GM18502 (cell line): ENCODE results near the gene CAMTA1.

ENCODE experiments used
- ATAC-seq: cut with Tn5 transposase; IDR thresholded peaks from one replicate; pipeline ENCODE4 v1.9.1; 2021; ENCODE audit warnings: mild to moderate bottlenecking; ENCODE audit not compliant: unreplicated experiment, poor library complexity

CAMTA1 gene

GRCh38 chr1:7614576-7615074, 829.4 kb downstream of the CAMTA1 start:
- ATAC-seq = no peak

DNA sequence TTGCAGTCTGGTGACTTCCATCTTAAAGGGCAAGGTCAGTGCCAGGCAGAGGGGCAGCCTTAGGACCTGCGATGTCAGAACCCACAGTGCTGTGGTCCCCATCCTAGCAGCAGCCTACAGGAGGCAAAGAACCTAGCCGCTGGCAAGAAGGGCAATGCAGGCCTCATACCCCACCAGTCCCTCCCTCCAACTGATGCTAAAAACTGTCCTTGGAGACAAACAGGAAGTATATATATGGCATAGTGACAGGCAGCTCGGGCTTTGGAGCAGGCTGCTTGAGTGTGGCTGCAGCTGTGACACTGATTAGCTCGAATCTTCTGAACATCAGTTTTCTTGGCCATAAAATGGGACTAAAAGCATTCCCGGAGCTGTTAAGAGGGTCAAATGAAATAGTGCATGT, 829.9 kb downstream of the CAMTA1 start:
- ATAC-seq = no peak

DNA sequence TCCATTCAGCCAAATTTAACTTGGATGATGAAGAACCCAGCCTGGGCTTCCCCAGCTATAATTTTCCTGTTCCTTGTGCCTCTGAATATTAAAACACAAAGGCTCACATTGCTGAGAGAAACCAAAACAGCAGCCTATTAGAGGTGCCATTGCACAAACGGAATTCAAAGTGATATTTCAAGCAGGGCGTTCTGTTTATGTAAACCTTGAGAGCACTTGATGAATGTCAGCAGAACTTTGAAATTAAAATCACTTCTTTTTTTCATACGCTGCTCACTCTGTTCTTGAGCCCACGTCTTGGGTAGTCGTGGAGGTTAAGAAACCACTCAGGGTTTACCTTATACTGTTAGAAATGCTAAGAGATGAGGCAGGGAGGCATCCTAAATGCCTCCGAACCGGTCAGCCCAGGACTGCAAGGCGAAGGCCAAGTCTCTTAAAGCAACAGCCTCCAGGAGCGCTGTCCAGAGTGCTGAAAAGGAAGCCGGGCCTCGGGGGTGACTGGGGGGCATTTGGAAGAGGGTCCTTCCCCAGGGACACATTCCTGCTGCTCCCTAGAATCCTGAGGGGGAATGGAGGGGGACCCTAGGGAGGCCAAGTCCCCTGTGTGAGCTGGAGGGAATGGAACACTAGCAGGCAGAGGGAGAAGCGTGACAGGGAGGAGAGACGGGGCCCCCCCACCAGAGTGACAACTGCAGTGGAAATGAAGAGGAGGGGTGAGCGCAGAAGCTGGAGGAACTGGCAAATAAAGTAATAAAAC, 831.0 kb downstream of the CAMTA1 start:
- no peak for ATAC-seq

DNA sequence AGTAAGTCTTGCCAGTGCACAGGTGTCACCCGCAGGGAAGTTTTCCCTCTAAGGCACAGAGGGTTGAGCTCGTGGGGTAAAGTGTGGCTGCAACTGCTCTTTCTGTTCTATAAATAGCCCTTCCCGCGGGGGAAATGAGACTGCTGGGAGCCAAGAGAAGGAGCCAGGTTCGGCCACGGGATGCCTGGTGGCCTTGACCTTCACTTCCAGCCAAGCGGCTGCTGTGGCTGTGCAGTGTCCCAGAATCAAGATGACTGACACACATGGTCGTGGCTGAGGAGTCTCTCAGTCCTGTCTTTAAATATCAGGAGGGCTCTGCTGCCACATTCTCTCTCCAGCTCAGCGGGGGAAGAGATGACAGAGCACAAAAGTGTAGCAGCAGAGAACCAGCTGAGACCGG, 831.7 kb downstream of the CAMTA1 start:
- ATAC-seq = no peak

DNA sequence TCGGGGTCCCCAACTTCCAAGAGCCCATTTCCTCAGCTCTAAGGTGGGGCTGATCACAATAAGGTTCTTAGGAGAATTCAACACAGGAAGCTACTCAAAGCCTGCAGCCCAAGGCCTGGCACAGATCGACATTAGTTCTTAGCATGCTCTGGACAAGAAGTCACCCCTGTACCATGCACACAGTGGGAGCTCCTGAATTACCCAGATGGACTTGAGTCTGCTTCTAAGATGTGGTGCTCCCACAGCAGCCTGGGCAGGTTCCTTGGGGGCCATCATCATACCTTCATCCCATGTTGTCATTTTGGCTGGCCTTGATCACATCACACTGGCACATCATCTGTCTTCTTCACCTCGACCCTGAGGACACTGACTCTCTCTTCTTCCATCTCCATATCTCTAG, 832.6 kb downstream of the CAMTA1 start:
- no peak for ATAC-seq

GRCh38 chr1:7620196-7620595, 834.9 kb downstream of the CAMTA1 start:
- no peak for ATAC-seq

DNA sequence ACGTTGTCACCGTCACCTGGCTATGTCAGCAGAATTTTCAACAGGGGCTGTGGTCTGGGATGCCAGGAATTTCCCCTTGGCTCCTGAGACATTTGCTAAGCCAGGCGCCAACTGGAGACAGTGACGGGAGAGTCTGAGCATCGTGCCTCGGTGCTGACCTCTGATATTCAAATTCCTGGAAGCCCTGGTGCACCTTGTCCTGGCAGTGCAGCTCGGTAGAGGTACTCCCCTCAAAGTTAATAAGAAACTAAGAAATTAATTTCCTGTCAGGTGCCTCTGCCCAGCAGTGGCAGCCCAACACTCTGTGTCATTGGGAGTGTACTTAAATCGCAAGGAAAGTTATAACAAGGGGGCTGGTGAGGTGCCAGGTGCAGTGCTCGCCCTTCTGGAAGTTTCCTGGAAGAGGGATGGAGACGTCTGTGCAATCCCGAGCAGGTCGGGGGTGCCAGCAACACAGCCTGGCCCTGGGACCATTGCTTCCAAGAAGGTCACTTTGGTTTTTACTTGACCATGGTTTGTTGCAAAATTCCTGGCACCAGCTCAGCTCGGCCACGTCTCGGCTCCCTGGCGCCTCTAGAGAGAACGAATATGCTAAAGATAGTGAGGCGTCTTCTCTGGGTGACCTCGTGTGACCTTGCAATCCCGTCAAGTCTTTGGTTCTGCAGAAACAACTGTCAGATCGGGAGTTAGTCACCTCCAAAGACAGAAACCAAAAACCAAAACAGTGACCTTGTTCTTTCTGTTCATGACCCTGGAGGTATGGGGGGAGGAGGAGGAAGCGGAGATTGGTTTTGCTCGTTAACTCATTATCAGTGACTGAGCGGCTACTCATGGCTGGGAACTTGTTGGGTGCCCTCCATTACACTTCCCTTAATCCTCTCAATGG, 836.3 kb downstream of the CAMTA1 start:
- ATAC-seq = no peak

DNA sequence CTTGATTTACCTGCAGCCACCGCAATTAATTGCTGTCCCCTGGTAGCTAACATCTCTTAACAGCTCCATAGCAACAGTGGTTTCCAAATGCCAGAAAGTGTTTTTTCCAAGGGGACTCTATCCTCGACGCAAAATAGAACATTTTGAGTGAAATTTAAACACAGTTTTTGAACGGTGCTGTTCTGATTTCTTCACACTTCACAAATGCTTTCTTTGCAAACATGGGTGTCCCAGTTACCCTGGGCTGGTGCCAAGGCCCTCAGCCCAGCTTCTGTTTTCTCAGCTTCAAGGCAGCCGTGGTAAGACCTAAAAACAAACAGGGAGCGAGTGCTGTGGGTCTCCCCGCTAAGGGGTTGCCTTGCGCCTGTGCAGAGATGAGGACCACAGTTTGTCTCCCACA, 838.6 kb downstream of the CAMTA1 start:
- ATAC-seq = no peak

GRCh38 chr1:7624791-7625355, 839.6 kb downstream of the CAMTA1 start:
- no peak for ATAC-seq

- no peak for ATAC-seq
Observed at GRCh38 chr1:7625401-7625800, 840.1 kb downstream of the CAMTA1 start.

DNA sequence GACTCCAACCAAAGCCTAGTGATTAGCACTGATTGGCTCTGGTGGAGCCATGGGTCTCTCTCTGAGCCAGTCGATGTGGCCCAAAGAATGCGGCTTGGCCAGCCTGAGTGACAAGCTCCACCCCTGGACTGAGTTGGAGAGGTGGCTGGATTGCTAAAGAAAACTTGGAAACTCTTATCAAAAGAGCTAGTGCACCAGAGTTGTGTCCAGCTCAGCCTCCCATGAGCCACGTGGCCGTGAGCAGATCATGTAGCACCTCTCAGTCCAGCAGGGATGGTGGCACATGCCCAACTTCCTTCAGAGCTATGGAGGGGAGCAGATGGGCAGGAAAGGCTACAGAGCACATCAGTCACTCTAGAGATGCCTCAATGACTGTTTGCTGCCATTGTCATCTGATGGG, 843.0 kb downstream of the CAMTA1 start:
- no peak for ATAC-seq

DNA sequence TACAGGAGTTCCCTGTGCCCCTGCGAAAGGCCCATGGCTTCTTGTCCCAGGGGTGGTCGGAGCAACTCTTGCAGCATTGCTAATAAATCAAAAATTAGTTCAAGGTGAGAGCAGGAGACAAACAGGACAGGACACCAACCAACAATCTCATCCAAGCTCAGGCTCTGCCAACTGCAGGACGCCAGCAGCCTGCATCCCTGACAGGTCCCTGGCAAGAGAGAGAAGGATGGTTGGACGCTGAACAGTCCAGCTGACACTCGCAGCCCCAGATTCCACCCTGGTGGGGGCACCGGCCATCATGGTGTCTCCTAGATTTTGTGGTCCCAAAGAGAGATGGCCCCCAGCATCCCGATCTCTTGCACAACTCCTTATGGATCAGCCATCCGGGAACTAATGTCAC, 843.8 kb downstream of the CAMTA1 start:
- no peak for ATAC-seq

DNA sequence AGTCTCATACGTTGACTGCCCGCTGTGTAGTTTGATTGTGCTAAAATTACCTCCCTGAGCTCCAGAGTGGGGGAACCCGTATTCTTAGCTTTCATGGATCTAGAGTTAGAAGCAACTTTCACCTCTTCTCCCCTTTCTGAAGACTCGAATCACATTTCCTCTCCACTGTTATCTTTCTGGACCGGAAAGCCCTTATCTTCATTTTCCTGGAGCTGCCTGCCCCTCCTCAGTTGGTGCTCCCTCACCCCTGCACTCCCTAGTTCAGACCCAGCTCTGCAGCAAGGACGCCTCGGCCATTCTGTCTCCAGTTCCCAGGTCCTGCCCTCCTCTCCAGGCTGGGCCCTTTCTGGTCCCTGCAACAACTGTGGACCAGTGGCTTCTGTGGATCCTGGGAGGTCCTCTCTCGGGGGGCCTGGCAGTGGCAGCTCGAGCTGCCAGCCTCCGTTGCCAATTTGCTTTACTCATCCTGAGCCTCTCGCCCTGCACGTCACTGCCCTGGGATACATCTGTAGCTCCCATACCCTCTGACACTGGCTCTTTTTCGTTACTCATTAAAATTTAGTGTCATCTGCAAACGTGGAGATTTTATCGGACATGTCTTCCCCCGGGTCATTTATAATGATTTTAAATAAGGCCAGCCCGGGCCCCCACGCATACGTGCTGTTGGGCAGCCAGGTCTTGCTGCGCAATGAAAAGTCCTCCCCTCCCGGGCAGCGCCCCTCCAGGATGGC, 844.4 kb downstream of the CAMTA1 start:
- no peak for ATAC-seq

DNA sequence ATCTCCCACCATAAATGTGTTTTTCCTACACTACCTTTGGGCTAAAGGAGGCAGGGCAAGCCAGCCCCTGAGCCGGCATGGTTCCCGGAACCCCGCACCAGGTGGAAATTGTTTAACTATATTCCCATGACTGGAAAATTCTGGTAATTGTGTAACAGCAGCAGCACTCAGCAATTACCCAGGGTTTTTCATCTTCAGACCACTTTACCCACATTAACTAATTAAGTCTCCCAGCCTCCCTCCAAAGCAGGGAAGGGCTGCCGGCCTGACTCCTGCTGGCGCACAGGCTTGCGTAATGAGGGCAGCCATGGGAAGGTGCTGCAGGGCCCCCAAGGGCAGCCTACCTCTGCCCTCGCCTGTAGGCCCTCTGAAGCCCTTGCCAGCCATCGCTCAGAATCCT, 845.1 kb downstream of the CAMTA1 start:
- no peak for ATAC-seq

- ATAC-seq = no peak
Observed at GRCh38 chr1:7632176-7632575, 846.9 kb downstream of the CAMTA1 start.

DNA sequence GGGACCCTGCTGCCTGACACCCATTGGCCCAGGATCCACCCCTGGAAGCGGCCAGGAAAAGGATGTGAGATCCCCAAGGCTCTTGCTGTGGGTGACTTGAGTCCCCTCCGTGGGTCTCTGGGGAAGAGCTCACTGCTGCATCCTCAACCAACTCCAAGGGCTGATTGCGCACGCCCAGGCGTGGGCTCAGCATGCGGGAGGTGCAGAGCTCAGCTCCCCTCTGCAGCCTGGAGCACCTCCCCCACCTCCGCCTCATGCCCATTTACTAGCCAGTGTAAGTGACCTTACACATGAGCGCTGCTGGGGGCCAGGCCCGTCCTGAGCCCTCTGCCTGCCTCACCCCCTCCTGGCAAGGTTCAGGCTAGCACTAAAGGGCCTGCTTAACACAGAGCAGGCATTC, 847.4 kb downstream of the CAMTA1 start:
- no peak for ATAC-seq

DNA sequence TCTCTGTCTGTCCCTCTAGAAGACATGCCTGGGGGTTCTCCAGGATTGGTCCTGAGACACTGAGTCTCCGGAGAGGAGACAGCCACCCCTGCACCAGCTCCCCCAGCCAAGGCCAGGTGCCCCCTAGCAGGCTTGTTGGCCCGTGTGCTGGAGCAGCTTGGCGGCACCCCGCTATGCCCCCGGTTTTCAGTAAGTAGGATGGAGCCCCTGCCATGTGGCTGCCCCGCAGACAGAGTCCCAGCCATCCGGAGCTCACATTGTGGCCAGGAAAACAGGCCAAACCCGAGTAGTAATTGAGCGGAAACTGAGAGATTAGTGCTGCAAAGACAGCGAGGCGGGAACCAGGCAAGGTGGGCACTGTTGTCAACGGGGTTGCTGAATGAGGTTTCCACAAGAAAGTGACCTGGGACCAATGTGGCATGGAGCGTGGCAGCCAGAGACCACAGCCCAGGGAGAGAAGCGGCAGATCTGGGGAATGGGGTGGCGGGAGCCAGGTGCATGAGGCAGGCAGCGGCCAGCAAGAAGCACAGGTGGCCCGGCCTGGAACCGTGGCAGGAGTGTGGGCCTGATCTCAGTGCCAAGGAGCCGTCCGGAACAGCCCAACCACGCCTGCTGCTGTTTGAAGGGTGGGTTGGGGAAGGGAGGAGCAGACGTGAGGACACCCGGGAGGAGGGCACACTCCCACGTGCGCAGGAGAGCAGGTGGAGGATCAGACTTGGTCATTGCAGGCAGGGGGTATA, 848.4 kb downstream of the CAMTA1 start:
- no peak for ATAC-seq

DNA sequence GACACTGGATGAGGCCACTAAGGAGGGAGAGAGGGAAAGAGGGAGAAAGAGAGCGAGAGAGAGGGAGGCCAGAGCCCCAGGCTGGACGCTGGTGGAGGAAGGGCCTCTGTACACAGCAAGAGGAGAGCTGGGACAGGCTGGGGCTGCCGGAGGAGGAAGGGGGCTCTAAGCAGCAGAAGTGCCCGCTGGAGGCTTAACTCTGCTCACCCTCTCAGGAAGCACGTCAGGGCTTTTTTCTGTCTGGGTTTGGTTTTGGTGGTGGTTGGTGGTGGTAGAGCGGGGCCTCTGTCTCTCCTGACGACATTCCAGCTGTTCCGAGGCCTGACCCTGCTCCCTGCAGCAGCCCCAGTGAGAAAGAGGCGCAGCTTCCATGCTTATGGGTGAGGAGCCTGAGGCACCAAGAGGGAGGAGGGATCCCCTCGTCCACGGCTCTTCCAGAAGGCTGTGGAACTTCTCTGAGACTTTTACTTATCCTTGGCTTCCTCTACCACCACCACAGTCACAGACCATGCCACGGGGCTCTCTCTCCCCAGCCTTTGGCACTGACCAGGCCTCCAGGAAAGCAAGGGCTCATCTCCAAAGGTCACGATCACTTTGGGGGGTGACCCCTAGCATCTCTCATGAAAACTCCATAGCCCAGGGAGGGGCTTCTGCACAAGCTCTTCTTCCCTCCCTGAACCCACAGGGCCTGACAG, 849.4 kb downstream of the CAMTA1 start:
- no peak for ATAC-seq

GRCh38 chr1:7636795-7637526, 851.7 kb downstream of the CAMTA1 start:
- ATAC-seq = no peak
